SU-DHL-6 (cell line): ENCODE measurements around the gene KCNB1.

Source experiments
- CTCF ChIP-seq: fragments of 200-600 bp; sonication (generic); IDR thresholded peaks from one replicate; pipeline ENCODE4 v1.5.1; 2017; ENCODE audit warnings: antibody characterized with exemption, mild to moderate bottlenecking, low read length, moderate library complexity; ENCODE audit not compliant: insufficient read depth, poor library complexity, severe bottlenecking
- EZH2phosphoT487 ChIP-seq: fragments of 200-600 bp; sonication (generic), shearing (Covaris generic); conservative IDR thresholded peaks from 2 replicates; pipeline ENCODE4 v1.6.1; 2018; ENCODE audit warnings: mild to moderate bottlenecking, antibody characterized with exemption, low read length, moderate library complexity, mixed read lengths

GRCh38 chr20:49316704-49317103 lies 165.8 kb downstream of the KCNB1 start:
- no peak for TF ChIP-seq CTCF
- no peak for TF ChIP-seq EZH2phosphoT487
